Glomerular visceral epithelial cell (primary cell): ENCODE data around the gene CORIN.
A peak's percentile ranks its signal among the peaks of the same experiment; 100 is the strongest.

ENCODE experiments used
- DNase-seq: peaks from one replicate; pipeline ENCODE4 v3.0.0-alpha.2; 2016; ENCODE audit errors: extremely low spot score

CORIN gene

DNA sequence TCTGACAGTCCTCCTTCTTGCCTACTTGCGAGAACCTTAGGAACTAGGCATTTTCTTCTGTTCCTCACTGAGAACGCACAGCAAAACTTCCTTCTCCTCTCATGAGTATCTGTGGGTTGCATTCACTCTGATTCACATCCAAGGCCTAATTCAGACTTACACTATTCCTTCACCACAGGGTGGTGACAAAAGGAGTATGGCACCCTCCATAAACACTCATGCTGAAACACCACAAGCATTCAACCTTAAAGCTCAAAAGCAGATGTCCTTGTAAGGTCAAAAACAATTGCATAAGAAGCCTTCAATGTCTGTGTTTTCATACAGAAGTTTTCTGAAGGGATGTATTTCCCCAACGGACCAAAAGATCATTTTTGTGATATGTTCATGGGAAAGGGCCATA is 147.3 kb downstream of the CORIN start:
- no peak for DNase-seq

DNA sequence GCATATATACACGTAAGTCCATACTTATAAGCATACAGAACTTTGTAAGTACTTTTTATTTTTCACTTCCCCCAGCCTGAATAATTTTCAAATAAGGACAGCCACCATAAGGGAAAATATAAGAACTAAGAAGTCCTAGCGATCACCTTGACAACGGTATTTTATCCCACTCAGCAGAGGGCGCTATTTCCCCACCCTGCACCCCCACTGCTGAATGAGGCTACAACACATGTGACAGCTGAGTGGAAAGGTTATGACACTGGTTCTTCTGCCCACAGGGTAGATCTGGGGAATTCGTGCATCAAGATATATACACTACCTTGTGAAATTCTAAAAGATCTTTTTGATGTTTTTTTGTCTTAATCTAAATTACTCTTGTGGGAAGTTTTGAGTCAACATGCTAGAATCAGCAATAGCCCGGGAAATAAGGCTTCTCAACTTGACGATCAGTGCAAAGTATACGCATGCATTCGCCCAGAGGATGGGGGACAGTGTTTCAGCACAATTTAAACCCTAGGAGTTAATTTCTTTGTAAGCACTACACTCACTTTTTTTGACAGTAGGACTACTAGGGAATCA is 151.5 kb downstream of the CORIN start:
- DNase-seq: peak; percentile 53

DNA sequence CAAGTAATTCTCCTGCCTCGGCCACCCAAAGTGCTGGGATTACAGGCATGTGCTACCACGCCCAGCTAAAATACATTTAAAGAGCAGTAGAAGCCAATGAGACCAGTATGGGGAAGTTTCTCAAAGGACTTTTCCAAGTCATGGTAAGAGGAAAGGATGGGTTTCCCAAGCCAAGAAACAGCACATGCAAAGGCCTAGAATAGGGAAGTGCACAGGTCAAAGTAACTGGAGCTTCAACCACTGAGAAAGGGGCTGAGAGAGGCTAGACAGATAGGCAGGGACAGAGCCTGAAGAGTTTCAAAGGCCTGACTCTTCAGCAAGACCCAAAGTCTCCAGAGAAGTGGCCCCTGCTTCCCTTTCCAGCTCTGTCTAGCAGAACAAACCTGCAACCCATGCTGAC is 162.1 kb downstream of the CORIN start:
- DNase-seq: no peak

DNA sequence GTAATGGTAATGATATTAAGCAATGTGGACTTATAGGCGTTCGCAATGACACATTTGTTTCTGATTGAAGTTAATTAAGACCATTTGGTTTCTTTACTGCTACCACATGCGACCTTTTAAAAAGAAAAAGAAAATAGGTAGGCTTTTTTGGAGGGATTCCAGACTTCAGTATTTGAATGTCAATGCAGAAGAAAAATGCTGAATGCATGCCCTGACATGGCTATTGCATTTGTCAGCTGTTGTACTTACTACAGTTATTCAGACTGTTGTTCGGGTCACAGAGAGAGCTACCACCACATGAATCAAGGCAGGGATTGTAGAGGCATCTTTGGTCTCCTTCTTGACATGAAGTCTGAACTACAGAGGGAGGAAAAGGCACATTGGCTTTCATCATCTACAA is 163.7 kb downstream of the CORIN start:
- DNase-seq: no peak

DNA sequence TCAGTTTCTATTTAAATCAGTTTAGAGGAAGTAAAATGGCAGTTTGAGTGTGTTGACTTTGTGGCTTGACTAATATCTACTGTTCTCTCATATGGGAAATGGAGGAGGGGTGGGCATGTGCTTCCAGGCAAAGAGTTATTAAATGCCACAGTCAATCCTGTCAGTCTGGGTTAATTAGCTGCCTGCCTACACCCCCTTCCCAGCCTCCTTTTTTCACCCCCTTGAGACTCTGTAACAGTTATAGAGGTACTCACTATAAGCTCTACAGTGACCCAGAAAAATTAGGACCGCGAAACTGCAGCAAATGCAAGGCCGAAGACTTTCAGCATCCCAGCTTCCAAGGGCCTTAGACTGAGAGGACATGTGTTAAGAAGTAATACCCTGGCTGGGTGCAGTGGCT is 165.2 kb downstream of the CORIN start:
- no peak for DNase-seq

DNA sequence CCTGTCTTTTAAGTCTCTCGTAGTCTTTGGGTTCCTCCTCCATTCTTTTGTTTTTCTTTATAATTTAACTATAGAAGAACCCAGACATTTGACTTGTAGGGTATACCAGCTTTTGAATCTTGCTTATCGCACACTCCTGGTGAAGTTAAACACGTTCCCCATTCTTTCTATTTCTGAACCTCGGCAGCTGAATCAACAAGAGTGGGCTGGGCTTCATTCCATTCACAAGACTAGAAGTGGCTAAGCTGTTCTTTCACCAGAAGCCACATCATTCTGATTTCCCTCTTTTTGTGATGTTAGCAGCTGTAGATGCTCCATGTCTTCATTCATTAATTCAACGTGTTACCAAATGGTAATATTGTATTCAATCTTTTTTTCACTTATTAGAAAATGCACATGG is 167.9 kb downstream of the CORIN start:
- DNase-seq: no peak

DNA sequence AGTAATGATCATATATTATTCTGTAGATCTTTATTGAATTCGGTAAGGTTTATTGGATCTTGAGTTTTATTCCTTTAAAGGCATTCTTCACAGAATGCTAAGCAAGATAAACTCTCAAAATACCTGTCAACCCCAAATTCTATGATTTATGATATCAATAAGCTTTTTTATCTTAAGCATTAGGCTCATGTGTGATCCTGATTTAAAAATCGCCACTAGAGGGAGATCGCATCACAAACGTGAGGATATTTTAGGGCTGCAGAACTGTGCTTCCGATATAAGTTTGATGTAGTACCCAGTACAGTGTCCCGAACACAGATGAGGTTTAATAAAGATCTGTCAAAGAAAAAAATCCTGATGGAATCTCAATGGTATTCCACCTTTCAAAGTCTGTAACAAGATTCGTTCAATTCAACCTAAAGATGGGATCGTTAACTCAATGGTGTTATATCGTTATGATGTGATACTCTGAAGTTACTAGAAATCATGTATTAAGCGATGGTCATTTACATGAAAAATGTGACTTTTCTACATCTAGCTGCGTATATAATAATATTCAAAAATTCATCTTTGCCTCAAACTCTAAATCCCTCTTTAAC is 169.0 kb downstream of the CORIN start:
- peak; percentile 56 for DNase-seq

DNA sequence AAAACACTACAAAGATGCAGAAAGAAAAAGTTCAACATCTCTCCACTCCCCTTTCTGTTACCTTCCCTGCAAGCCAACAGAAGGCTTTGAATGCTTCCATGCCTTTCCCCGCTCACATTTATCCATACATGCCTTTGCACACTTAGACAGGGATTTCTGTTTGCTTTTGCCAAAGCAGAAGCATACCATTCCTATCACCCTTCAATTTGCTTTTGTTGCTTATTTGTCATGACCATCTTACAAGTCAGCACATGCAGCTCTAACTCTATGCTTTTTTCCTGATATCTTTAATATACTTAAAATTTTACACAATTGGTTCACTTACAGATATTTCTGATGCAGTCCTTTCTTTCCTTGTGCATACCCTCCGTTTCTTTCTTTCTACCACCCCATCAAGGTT is 169.6 kb downstream of the CORIN start:
- DNase-seq: no peak

DNA sequence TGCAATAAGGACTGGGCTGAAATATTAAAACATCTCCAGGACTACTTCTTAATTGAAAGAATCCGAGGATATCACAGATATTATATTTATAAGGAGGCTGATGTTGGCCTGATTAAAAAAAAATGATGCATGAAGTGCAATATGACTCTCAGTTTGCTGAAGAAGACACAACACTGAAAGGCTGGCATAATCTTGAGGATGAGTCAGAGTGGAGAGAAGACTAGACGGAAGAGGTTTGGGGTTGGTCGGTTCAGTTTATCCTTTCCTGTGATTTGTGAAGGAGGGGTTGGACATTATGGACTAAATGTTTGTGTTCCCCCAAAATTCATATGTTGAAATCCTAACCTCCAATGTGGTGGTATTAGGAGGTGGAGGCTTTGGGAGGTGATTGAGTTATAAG is 170.3 kb downstream of the CORIN start:
- no peak for DNase-seq

DNA sequence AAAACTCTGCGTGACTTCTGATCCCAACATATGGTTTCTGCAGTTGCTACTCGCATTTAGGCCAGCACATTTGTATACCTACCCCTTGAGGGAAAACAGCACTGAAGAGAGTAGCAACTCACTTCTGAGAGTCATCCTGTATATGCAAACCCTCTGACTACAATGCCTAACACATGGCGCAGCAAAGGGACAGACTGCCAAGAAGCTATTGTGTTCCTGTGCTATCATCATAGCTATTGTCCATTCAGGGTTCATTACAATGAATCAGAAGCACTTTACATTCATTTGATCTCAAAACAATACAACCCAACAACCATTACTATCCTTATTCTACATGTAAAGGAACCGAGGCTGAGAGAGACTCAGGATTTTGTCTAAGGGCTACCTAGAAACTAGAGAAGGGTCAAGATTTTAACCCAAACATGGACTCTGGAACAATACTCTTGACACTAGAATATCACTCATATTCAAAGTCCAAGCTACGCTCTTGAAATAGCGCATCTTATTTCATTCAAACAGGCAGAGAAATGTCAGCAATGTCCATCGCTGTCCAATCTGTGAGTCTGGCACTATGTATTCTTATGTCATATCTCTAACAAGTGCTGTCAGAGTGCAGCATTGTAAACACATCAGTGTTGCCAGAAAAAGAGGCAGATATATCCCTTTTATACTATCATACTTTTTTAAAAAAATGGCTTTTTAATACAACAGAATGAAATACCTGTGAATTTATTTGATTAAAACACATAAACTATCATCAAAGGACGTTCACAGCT is 173.6 kb downstream of the CORIN start:
- no peak for DNase-seq

DNA sequence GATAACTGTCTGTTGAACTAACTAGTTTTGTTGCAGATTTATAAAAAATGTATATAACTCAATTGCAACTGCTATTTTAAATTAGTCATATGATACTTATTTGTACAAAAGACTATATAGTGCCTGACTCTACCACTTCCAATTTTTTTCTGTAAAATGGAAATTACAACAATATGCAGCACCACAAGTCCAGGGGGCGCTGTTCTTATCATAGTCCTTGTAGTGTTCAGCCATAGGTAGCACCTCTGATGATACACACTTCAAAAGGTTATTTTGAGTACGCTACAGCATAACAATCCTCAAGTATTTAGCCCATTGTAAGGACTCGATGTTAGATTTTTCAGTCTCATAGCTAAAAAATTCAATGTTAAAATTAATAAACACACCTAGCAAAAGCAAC is 174.9 kb downstream of the CORIN start:
- no peak for DNase-seq

DNA sequence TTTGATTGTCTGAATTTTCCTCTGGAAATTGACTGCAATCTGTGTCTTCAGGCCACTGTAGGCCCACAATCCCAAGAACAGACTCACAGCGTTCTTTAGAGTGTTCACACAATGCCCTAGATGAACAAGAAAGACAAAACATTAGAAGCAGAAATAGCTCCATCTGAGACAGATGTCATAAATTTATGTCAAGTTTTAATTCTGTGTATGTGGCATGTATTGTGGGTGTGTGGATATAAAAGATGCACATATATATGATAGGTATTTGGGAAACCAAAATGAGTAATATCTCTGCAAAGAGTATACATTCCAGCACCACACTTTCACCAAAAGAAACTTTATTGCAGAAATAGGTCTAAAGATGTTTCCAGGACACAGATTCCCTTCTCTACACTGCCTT is 176.1 kb downstream of the CORIN start:
- DNase-seq: no peak

DNA sequence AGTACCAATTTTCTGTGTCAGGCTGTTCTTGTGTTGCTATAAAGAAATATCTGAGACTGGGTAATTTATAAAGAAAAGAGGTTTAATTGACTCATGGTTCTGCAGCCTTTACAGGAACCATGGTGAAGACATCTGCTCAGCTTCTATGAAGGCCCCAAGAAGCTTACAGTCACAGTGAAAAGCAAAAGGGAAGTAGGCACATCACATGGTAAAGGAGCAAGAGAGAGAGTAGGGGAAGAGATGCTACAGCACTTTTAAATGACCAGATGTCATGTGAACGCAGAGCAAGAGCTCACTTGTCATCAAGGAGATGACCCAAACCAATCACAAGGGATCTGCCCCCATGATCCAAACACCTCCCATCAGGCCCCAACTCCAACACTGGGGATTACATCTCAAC is 178.5 kb downstream of the CORIN start:
- DNase-seq: no peak

DNA sequence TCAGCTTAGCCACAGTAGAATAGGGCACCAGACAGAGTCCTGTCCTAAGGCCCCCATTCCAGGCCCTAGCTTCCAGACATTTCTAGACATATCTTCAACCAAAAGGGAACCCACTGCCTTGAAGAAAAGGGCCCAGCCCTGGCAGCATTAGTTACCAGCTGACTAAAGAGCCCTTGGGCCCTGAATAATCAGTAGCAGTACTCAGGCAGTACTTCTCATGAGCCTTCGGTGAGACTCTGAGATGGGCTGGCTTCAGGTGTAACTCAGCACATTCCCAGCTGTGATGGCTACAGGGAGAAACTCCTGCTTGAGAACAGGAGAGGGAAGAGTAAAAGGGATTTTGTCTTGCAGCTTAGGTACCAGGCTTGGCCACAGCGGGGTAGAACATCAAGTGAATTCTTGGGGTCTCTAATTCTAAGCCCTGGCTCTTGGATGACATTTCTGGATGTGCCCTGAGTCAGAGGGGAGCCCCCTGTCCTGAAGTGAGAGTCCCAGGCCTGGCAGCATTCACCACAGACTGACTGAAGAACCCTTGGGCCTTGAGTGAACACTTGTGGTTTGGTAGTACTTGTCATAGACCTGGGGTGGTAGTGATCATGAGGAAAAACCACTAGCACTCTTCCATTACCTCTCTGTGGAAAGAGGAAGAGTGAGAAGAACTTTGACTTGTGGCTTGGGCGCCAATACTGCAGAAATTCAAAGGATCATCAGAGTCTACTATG is 182.7 kb downstream of the CORIN start:
- no peak for DNase-seq

DNA sequence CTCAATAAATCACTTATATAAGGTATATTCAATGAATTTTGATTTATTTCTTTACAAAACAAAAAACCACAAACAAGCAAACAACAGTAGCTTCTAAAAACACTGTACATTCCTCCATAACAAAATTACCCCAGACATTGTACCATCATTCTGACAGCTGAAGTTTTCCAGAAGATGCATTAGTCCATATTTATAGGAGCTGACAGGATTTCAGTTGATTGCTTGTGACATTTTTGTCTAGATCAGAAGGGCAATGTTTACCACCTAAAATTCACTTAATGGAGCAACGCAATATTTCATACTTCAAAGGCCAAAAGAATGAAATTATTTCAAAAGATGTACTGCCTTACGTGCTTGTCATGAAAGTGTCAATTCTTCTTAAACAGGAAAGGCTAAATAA is 185.8 kb downstream of the CORIN start:
- no peak for DNase-seq

DNA sequence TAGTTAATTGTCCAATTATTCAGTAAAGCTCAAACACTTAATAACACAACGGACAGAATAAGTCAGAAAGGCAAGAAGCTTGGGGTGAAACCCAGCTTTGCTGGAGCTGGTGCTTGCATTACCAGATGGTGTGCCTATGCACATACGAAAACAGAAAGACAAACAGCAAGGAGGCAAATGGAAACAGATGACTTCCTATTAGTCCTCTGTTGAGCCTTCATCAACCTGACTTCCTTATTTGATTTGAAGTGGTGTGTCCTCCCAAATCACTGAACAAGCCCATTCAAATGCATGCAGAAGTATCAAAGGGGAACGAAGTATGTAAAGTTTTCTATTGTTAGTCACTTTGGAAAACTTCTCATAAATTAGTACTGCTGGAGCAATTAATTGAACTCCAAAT is 186.6 kb downstream of the CORIN start:
- no peak for DNase-seq

DNA sequence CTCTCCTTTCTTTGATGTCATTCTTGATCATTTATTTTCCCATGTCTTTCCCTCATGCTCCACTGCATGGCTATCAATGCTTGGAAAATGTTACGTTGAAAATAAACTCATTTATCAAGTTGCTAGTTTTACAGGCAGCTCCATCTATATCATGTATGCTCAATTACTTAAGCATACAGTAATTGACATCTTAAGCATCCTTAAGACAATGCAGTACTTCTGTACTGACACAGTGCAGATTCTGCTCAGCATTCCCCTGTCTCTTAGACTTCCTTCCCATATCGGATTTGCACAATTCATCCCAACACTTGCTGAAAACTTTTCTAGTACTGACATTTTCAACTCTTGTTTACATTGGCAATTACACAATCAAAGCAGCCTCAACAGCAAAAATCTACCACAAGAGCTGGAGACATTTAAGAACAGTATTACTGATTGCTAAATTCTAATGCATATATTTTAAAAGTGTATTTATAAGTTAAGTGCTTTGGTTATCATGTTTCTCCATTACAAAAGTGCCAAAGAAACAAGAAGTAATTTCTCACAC is 187.2 kb downstream of the CORIN start:
- no peak for DNase-seq

DNA sequence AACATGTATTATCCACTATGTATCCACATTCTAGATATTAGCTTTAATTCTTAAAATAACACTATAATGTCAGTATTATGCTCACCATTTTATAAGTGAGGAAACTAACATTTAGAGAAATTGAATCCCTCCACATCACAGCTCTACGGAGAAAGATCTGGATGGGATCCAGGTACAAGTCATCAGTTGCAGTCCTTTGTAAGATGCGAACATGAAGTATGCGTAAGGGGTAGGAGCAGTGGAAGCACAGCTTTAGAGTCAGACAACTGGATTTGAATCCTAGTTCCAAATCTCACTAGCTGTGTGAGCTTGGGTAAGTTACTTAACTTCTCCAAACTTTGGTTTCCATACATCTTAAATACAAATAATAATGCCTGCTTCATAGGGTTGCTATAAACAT is 190.3 kb downstream of the CORIN start:
- DNase-seq: no peak

DNA sequence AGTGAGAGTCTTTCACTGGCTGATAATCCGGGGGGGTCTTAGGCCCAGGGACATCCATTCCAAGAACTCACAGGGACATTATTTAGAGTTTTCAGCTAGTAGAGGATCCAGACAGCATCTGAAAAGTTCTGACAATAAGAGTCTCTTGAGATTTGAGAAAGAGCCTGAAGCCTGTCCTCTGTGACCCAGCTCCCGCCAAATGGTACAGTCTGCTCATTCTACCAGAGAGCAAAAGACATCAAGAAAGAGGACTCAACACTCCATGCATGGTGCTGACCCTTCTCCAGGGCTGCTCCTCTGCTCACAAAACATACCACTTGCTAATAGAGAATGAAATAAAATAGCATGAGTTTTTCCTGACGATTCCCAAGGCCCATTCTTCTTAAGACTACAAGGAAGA is 190.8 kb downstream of the CORIN start:
- no peak for DNase-seq

DNA sequence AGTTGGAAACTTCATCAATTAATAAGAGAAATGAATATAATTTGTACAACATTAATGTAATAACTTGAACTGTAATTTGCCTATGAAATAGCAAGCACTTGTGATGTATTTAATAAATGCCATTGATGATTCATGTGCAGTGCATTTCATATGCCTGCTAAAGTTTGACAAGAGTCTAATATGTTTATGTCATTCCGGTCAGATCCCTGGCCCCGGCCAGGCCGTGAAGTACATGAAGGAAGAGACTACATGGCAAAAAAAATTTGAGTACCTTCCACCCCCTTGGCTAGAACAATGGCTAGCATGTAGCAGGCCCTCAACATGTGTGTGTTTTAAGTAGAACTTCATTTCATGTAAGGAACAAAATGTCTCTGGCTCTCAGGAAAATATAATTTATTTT is 191.5 kb downstream of the CORIN start:
- no peak for DNase-seq

DNA sequence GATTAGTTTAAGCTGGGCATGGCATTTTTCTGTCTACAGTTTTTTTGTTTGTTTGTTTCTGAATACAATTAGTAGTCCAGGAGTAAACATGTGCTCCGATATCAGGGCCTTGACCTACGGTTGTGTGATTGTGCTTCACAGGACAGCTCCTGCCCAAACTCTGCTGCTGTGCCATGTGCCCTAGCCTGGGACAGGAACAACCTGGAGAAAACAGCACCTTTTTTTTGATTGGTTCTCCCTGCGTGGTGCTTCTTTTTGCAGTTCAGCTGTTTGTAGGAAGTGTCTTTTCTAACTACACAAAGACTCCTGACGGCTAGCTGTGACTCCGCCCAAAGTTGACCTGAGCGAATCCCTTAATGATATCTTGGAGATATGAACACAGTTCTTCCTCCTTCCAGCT is 194.0 kb downstream of the CORIN start:
- no peak for DNase-seq

DNA sequence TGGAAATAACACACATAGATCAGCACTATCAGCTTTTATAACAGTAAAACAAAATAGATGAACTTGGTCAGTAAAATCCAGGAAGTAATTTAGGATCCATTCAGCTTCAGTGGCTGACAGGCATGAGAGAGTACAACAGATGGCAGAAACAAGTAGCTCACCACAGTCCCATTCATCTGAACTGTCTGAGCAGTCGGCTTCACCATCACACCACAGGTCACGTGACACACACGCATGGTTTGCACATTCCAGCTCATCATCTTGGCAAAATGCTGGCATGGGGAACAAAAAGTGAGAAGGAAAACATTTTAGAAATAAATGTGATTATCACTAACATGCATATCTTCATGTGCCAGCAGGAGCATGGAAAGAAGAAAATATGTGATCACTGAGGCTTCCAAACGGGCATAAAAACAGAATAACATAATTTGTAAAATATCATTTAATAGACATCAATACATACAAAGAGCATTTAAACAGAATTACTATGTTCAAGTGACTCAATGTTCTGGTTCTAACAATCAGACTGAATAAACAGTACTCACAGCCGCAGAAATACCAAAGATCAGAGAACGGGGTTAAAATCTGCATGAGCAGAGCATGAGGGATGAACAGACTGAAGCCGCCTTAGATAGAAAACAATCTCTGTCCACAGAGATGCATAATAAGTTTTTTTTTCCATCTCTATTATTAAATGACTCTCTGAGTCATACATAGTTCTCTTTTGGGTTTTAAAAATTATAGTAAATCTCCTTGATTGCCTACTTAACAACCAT is 194.7 kb downstream of the CORIN start:
- DNase-seq: peak; percentile 78
